OCI-LY1 (cell line): ENCODE data around the gene BORCS6.

Source experiments
- CTCF ChIP-seq: fragments of 200-600 bp; sonication (generic), shearing (Covaris generic); IDR thresholded peaks from 2 replicates; pipeline ENCODE4 v1.5.1; 2017; ENCODE audit warnings: mild to moderate bottlenecking, antibody characterized with exemption, low read length, moderate library complexity, mixed read lengths
- EZH2 ChIP-seq: fragments of 200-600 bp; sonication (generic), shearing (Covaris generic); IDR thresholded peaks from 2 replicates; pipeline ENCODE4 v1.8.0; 2017; ENCODE audit warnings: borderline replicate concordance, mixed run types, mild to moderate bottlenecking, antibody characterized with exemption, low read length, moderate library complexity, mixed read lengths

GRCh38 chr17:8222380-8222629 is 32.3 kb upstream of the BORCS6 start:
- no peak for TF ChIP-seq CTCF
- no peak for TF ChIP-seq EZH2
